ENCODE data around the gene PLAC9.

- TF ChIP-seq, protein P1, sequence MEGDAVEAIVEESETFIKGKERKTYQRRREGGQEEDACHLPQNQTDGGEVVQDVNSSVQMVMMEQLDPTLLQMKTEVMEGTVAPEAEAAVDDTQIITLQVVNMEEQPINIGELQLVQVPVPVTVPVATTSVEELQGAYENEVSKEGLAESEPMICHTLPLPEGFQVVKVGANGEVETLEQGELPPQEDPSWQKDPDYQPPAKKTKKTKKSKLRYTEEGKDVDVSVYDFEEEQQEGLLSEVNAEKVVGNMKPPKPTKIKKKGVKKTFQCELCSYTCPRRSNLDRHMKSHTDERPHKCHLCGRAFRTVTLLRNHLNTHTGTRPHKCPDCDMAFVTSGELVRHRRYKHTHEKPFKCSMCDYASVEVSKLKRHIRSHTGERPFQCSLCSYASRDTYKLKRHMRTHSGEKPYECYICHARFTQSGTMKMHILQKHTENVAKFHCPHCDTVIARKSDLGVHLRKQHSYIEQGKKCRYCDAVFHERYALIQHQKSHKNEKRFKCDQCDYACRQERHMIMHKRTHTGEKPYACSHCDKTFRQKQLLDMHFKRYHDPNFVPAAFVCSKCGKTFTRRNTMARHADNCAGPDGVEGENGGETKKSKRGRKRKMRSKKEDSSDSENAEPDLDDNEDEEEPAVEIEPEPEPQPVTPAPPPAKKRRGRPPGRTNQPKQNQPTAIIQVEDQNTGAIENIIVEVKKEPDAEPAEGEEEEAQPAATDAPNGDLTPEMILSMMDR (IDR thresholded peaks at IDR 0.05) = no peak
- TF ChIP-seq POLR2A (IDR thresholded peaks at IDR 0.05) = no peak
These were observed 28.2 kb upstream of the PLAC9 start for GRCh38 chr10:80104066-80104926.
